A549 (cell line): Measurements from ENCODE around the gene LPAR5. TPM values are rescaled to one million over a fixed set of nuclear protein-coding genes. Genes with fewer than 3 reads are reported as not detected.

Source experiments
- BHLHE40 ChIP-seq: IDR thresholded peaks from 2 replicates; pipeline ENCODE4 v1.6.1; 2012; ENCODE audit warnings: low read depth, low read length, inconsistent platforms
- CBX2 ChIP-seq: fragments of 200-600 bp; sonication (generic); IDR thresholded peaks from 2 replicates; pipeline ENCODE4 v1.6.1; 2016; ENCODE audit warnings: low read depth, mild to moderate bottlenecking, borderline replicate concordance
- CEBPB ChIP-seq, 2 experiments: fragments of >200 bp in 1 of 2; sonication (Bioruptor Twin) in 1 of 2; formaldehyde crosslinking in 1 of 2; IDR thresholded peaks; 2 replicates each; pipeline ENCODE4 v1.6.1; 2012 to 2016
- CHD4 ChIP-seq: fragments of 200-600 bp; sonication (generic); IDR thresholded peaks from 2 replicates; pipeline ENCODE4 v1.6.1; 2016; ENCODE audit warnings: antibody characterized with exemption, mild to moderate bottlenecking, borderline replicate concordance
- CTCF ChIP-seq: fragments of >200 bp; sonication (Bioruptor Twin); formaldehyde crosslinking; IDR thresholded peaks from 3 replicates; pipeline ENCODE4 v1.5.1; 2016
- E2F6 ChIP-seq: IDR thresholded peaks from 2 replicates; pipeline ENCODE4 v1.6.1; 2012; ENCODE audit warnings: low read depth, borderline replicate concordance
- ELK1 ChIP-seq: fragments of 150-350 bp; IDR thresholded peaks from 2 replicates; pipeline ENCODE4 v1.6.1; 2014; ENCODE audit warnings: low read depth, mild to moderate bottlenecking, low read length
- EP300 ChIP-seq, 2 experiments: fragments of >200 bp; sonication (Bioruptor Twin); formaldehyde crosslinking; IDR thresholded peaks; 2 replicates in 1 of 2; 3 replicates in 1 of 2; pipeline ENCODE4 v1.6.1; 2016 to 2017
- HES2 ChIP-seq: fragments of >200 bp; sonication (Bioruptor Twin); formaldehyde crosslinking; IDR thresholded peaks from 2 replicates; pipeline ENCODE4 v1.6.1; 2016
- HEYL ChIP-seq: fragments of 250-450 bp; sonication (Bioruptor Pico); IDR thresholded peaks from 2 replicates; pipeline ENCODE4 v1.8.0; 2021; ENCODE audit warnings: mild to moderate bottlenecking, moderate library complexity
- HMGXB4 ChIP-seq: fragments of 250-450 bp; sonication (Bioruptor Pico); IDR thresholded peaks from 2 replicates; pipeline ENCODE4 v1.5.0; 2021; ENCODE audit warnings: mild to moderate bottlenecking, moderate library complexity, borderline replicate concordance
- HOXA7 ChIP-seq: fragments of 250-450 bp; sonication (Bioruptor Pico); IDR thresholded peaks from 2 replicates; pipeline ENCODE4 v1.5.0; 2020; ENCODE audit warnings: mild to moderate bottlenecking, moderate library complexity
- HOXB5 ChIP-seq: fragments of 250-450 bp; sonication (Bioruptor Pico); IDR thresholded peaks from 2 replicates; pipeline ENCODE4 v1.5.0; 2020; ENCODE audit warnings: mild to moderate bottlenecking, moderate library complexity
- JUNB ChIP-seq: fragments of >200 bp; sonication (Bioruptor Twin); formaldehyde crosslinking; IDR thresholded peaks from 2 replicates; pipeline ENCODE4 v1.6.1; 2016
- MAFK ChIP-seq: fragments of 450-650 bp; IDR thresholded peaks from 2 replicates; pipeline ENCODE4 v1.6.1; 2014; ENCODE audit not compliant: partially characterized antibody
- MAX ChIP-seq: IDR thresholded peaks from 2 replicates; pipeline ENCODE4 v1.6.1; 2012
- MYC ChIP-seq: IDR thresholded peaks from 2 replicates; pipeline ENCODE4 v1.6.1; 2012; ENCODE audit warnings: mild to moderate bottlenecking, inconsistent platforms, low read length, improper control_type of control experiment, borderline replicate concordance
- NFE2L2 ChIP-seq: fragments of 150-350 bp; conservative IDR thresholded peaks from 2 replicates; pipeline ENCODE4 v1.6.1; 2014; ENCODE audit warnings: low read length
- NR3C1 ChIP-seq: fragments of >200 bp; sonication (Bioruptor Twin); formaldehyde crosslinking; IDR thresholded peaks from 3 replicates; pipeline ENCODE4 v1.6.1; 2017
- PBX3 ChIP-seq: IDR thresholded peaks from 2 replicates; pipeline ENCODE4 v1.6.1; 2012
- PHF8 ChIP-seq: fragments of 200-600 bp; sonication (generic); IDR thresholded peaks from 2 replicates; pipeline ENCODE4 v1.6.1; 2016; ENCODE audit warnings: low read depth, mild to moderate bottlenecking, antibody characterized with exemption, moderate library complexity, borderline replicate concordance
- RAD21 ChIP-seq, 2 experiments: fragments of >200 bp in 1 of 2; sonication (Bioruptor Twin) in 1 of 2; formaldehyde crosslinking in 1 of 2; IDR thresholded peaks in 1 of 2; conservative IDR thresholded peaks in 1 of 2; 2 replicates in 1 of 2; 3 replicates in 1 of 2; pipeline ENCODE4 v1.6.1; 2012 to 2018; ENCODE audit warnings: inconsistent platforms in 1 of 2
- RARB ChIP-seq: fragments of 250-450 bp; sonication (Bioruptor Pico); IDR thresholded peaks from 2 replicates; pipeline ENCODE4 v1.8.0; 2021; ENCODE audit warnings: mild to moderate bottlenecking, moderate library complexity
- RCOR1 ChIP-seq: fragments of 150-350 bp; IDR thresholded peaks from 2 replicates; pipeline ENCODE4 v1.6.1; 2014; ENCODE audit warnings: antibody characterized with exemption, low read length, low read depth
- RFX5 ChIP-seq: fragments of 450-650 bp; IDR thresholded peaks from 2 replicates; pipeline ENCODE4 v1.7.1; 2014; ENCODE audit warnings: antibody characterized with exemption, mild to moderate bottlenecking, moderate library complexity
- RNF2 ChIP-seq: fragments of 200-600 bp; sonication (generic); IDR thresholded peaks from 2 replicates; pipeline ENCODE4 v1.6.1; 2016; ENCODE audit warnings: low read depth, mild to moderate bottlenecking, antibody characterized with exemption, moderate library complexity, borderline replicate concordance
- SMC3 ChIP-seq: fragments of >200 bp; sonication (Bioruptor Twin); formaldehyde crosslinking; IDR thresholded peaks from 3 replicates; pipeline ENCODE4 v1.6.1; 2018; ENCODE audit warnings: inconsistent platforms
- SREBF2 ChIP-seq: fragments of 450-650 bp; IDR thresholded peaks from 2 replicates; pipeline ENCODE4 v1.6.1; 2014; ENCODE audit warnings: mild to moderate bottlenecking, moderate library complexity
- TFCP2L1 ChIP-seq: fragments of 250-450 bp; sonication (Bioruptor Pico); IDR thresholded peaks from 2 replicates; pipeline ENCODE4 v1.5.0; 2021; ENCODE audit warnings: mild to moderate bottlenecking
- USF2 ChIP-seq: fragments of 450-650 bp; IDR thresholded peaks from 2 replicates; pipeline ENCODE4 v1.6.1; 2014; ENCODE audit warnings: antibody characterized with exemption
- ZC3H11A ChIP-seq: fragments of 450-650 bp; IDR thresholded peaks from 2 replicates; pipeline ENCODE4 v1.6.1; 2014; ENCODE audit warnings: antibody characterized with exemption, mild to moderate bottlenecking
- ZFP36 ChIP-seq: fragments of 450-650 bp; IDR thresholded peaks from 2 replicates; pipeline ENCODE4 v1.6.1; 2014; ENCODE audit warnings: borderline replicate concordance; ENCODE audit not compliant: partially characterized antibody
- polyA plus RNA-seq, 4 experiments: library from polyadenylated mRNA; depleted of rRNA in 3 of 4; stranded (reverse); fragments of >200 nt; fragmentation: RNase III in 1 of 4; extraction: RNeasy Plus Mini Kit Qiagen cat#74134 plus additional on column Dnase treatment in 1 of 4; gene quantifications; 2 replicates in 3 of 4; 3 replicates in 1 of 4; pipeline ENCODE4 v1.2.3, GENCODE V29; 2011 to 2017

Gene LPAR5
- polyA plus RNA-seq, 2 of the 4 experiments (the other 2 are of a cell fraction), result 0.66 to 0.74 TPM

- TF ChIP-seq CTCF (no peak), E2F6 (peak; percentile 97), NFE2L2 (no peak), HOXB5 (CRISPR knock-in tag) (peak; percentile 83; the same call in 1 of the 2 replicates), SREBF2 (no peak), RCOR1 (no peak), RNF2 (no peak), RARB (CRISPR knock-in tag) (no peak; the same call in 1 of the 2 replicates), NR3C1 (no peak), ZC3H11A (no peak), BHLHE40 (no peak), ELK1 (peak; percentile 94), HMGXB4 (CRISPR knock-in tag) (peak; percentile 75; the same call in 1 of the 2 replicates), MYC (no peak; the same call in 1 of the 2 replicates), ZFP36 (peak; percentile 68), EP300 (IDR thresholded peaks at IDR 0.05) (no peak), MAFK (peak; percentile 36), CHD4 (no peak), JUNB (no peak), PBX3 (peak; percentile 71; the same call in 1 of the 2 replicates), HES2 (no peak), USF2 (no peak), HEYL (CRISPR knock-in tag) (peak; percentile 51; the same call in 1 of the 2 replicates), PHF8 (0 out of 2 replicates have a peak, but pooled peaks have one; percentile 24), CEBPB (IDR thresholded peaks at IDR 0.05) (peak in 1 of 2 experiments; percentile 54; a peak in 1 of 4 replicates), RAD21 (conservative IDR thresholded peaks at IDR 0.05 in 1 of 2, IDR thresholded peaks at IDR 0.05 in 1 of 2) (no peak), RFX5 (peak; percentile 72; the same call in 1 of the 2 replicates), CBX2 (no peak), HOXA7 (CRISPR knock-in tag) (0 out of 2 replicates have a peak, but pooled peaks have one; percentile 71), TFCP2L1 (no peak; the same call in 1 of the 2 replicates), SMC3 (no peak), MAX (peak; percentile 90)
- TF ChIP-seq, all 56 proteins: peak for 25
Observed at GRCh38 chr12:6662906-6663742, 27.4 kb upstream of the LPAR5 start, which contains the start of gene ING4 (continued).
